Smooth muscle cell (in vitro differentiated cells): ENCODE measurements around the gene SUPT20HL2. TPM values are rescaled to one million over a fixed set of nuclear protein-coding genes. Genes with fewer than 3 reads are reported as not detected.
"Not testable (repeated sequence)": the region's sequence is repeated elsewhere in the genome, so short reads cannot be mapped to it uniquely, and the experiment has no call there.

Experiments
- DNase-seq: peaks from one replicate; lab custom pipeline; 2025; ENCODE audit not compliant: unreplicated experiment; lab: John Stamatoyannopoulos, UW
- H2AFZ ChIP-seq: fragments of 200-600 bp; sonication (generic); 2 replicates; pipeline ENCODE4 v1.6.0; 2016; ENCODE audit warnings: antibody characterized with exemption, low read depth, mild to moderate bottlenecking
- H3F3A ChIP-seq: fragments of 200-600 bp; sonication (generic); 2 replicates; pipeline ENCODE4 v1.6.0; 2017; ENCODE audit warnings: antibody characterized with exemption, low read depth
- H3K27ac ChIP-seq: fragments of 200-600 bp; sonication (generic); 2 replicates; pipeline ENCODE4 v1.5.1; 2016; ENCODE audit warnings: low read depth, mild to moderate bottlenecking
- H3K27me3 ChIP-seq: fragments of 200-600 bp; sonication (generic); 2 replicates; pipeline ENCODE4 v1.6.1; 2016; ENCODE audit warnings: low read depth, mild to moderate bottlenecking
- H3K36me3 ChIP-seq: fragments of 200-600 bp; sonication (generic); 2 replicates; pipeline ENCODE4 v1.5.1; 2016; ENCODE audit warnings: low read depth
- H3K4me1 ChIP-seq: fragments of 200-600 bp; sonication (generic); 2 replicates; pipeline ENCODE4 v1.5.1; 2016; ENCODE audit warnings: low read depth
- H3K4me2 ChIP-seq: fragments of 200-600 bp; sonication (generic); 2 replicates; pipeline ENCODE4 v1.6.0; 2016; ENCODE audit warnings: mild to moderate bottlenecking
- H3K4me3 ChIP-seq: fragments of 200-600 bp; sonication (generic); 2 replicates; pipeline ENCODE4 v1.5.1; 2016; ENCODE audit warnings: mild to moderate bottlenecking
- H3K79me2 ChIP-seq: fragments of 200-600 bp; sonication (generic); 2 replicates; pipeline ENCODE4 v1.6.0; 2016; ENCODE audit warnings: low read depth, mild to moderate bottlenecking
- H3K9ac ChIP-seq: fragments of 200-600 bp; sonication (generic); 2 replicates; pipeline ENCODE4 v1.6.0; 2016; ENCODE audit warnings: low read depth
- H3K9me3 ChIP-seq: fragments of 200-600 bp; sonication (generic); replicated peaks from 2 replicates; pipeline ENCODE4 v1.5.1; 2016; ENCODE audit warnings: low read depth
- H4K20me1 ChIP-seq: fragments of 200-600 bp; sonication (generic); 2 replicates; pipeline ENCODE4 v1.6.0; 2016; ENCODE audit warnings: low read depth
- WGBS: methylation state at CpG from one replicate; pipeline ENCODE4 v1.1.7; 2016; ENCODE audit warnings: low lambda C conversion rate; 5-methylcytosine and 5-hydroxymethylcytosine counted together
- polyA plus RNA-seq: library from polyadenylated mRNA; unstranded; fragments of >200 nt; fragmentation: Nextera tagmentation; extraction: Ambion mirVana; gene quantifications from 2 replicates; pipeline ENCODE4 v1.2.1, GENCODE V29; 2016
- total RNA-seq: library from RNA; depleted of rRNA; stranded (reverse); fragments of >200 nt; gene quantifications from 2 replicates; pipeline ENCODE4 v1.2.3, GENCODE V29; 2014
- TF ChIP-seq, protein P1 (sequence below): fragments of 200-600 bp; sonication (generic); IDR thresholded peaks from 2 replicates; pipeline ENCODE4 v1.5.1; 2017; ENCODE audit warnings: borderline replicate concordance, mild to moderate bottlenecking, antibody characterized with exemption; ENCODE audit not compliant: insufficient read depth, poor library complexity, severe bottlenecking

Gene SUPT20HL2
- total and polyA plus RNA-seq, 2 experiments from 2014 or later = 0.45 TPM; not detected in 1

DNA sequence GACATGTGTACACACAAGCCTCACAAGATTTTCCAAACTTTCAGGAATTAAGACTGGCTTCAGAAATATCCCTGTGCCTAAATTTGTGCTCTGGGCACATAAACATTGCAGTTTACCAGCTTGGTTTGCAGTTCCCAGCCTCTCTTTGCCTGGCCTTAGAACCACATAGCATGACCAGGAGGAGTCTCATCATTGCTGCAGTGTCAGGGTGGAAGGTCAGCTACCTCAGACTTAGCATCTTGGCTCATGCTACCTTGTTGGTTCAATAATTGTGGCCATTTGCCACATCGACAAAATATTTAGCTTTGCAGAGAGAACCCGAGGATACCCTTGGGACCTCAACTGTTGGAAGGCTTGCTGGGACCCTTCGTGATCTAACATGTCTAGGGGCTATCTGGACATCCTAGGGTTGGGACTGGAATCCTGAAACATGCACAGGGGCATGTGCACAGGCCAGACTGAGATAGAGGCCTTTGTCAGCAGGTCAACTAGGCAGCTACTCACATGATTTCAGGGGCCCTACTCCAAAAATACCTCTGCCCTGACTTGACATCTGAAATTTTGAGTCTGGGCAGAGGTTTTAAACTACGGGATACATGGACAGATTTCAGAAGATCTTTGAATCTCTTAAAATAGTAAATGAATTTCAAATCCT is 8.0 kb upstream of the SUPT20HL2 start:
- WGBS = 88% methylated on average over 4 of the region's 4 CpGs
- Histone ChIP-seq H3K4me2 (no peak overlapping the region), H3K27ac (no peak overlapping the region), H3K9ac (no peak overlapping the region), H3F3A (no peaks in the 10 kb centered on the region), H3K4me1 (no peaks in the 10 kb centered on the region), H2AFZ (no peak overlapping the region), H3K9me3 (no peaks in the 10 kb centered on the region), H3K27me3 (no peaks in the 10 kb centered on the region), H3K4me3 (no peak overlapping the region), H4K20me1 (no peaks in the 10 kb centered on the region), H3K79me2 (no peaks in the 10 kb centered on the region), H3K36me3 (no peaks in the 10 kb centered on the region)
- DNase-seq = no peak
- TF ChIP-seq, protein P1, sequence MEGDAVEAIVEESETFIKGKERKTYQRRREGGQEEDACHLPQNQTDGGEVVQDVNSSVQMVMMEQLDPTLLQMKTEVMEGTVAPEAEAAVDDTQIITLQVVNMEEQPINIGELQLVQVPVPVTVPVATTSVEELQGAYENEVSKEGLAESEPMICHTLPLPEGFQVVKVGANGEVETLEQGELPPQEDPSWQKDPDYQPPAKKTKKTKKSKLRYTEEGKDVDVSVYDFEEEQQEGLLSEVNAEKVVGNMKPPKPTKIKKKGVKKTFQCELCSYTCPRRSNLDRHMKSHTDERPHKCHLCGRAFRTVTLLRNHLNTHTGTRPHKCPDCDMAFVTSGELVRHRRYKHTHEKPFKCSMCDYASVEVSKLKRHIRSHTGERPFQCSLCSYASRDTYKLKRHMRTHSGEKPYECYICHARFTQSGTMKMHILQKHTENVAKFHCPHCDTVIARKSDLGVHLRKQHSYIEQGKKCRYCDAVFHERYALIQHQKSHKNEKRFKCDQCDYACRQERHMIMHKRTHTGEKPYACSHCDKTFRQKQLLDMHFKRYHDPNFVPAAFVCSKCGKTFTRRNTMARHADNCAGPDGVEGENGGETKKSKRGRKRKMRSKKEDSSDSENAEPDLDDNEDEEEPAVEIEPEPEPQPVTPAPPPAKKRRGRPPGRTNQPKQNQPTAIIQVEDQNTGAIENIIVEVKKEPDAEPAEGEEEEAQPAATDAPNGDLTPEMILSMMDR = no peak

DNA sequence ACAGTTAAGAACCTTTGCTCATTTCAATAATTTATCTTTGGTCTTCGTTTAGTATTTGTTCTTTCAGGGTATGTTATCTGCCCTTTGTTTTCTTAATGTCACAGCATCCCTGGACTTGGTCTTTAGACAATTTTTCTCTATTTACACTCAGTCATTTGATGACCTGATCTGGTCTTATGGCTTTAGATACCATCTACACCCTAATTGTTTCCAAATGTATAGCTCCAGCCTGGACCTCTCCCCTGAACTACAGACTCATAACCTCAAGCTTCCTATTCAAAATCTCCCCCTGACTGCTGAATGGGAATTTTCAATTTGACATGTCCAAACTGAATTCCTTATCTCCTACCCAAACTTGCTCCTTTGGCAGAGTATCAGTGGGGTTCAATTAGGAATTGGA is 3.7 kb upstream of the SUPT20HL2 start:
- H3K36me3 ChIP-seq = no peaks in the 10 kb centered on the region
- TF ChIP-seq, protein P1 = no peak
- H3K4me2 ChIP-seq = no peak overlapping the region
- no peak overlapping the region for H3K4me3 ChIP-seq
- H3K27ac ChIP-seq = no peak overlapping the region
- 56% methylated on average over 1 of the region's 1 CpG for WGBS
- no peaks in the 10 kb centered on the region for H3K79me2 ChIP-seq
- no peaks in the 10 kb centered on the region for H3K27me3 ChIP-seq
- DNase-seq = no peak
- no peak overlapping the region for H3K9ac ChIP-seq
- H4K20me1 ChIP-seq = no peaks in the 10 kb centered on the region
- no peaks in the 10 kb centered on the region for H3K4me1 ChIP-seq
- H3K9me3 ChIP-seq = no peaks in the 10 kb centered on the region
- no peak overlapping the region for H2AFZ ChIP-seq
- no peaks in the 10 kb centered on the region for H3F3A ChIP-seq

DNA sequence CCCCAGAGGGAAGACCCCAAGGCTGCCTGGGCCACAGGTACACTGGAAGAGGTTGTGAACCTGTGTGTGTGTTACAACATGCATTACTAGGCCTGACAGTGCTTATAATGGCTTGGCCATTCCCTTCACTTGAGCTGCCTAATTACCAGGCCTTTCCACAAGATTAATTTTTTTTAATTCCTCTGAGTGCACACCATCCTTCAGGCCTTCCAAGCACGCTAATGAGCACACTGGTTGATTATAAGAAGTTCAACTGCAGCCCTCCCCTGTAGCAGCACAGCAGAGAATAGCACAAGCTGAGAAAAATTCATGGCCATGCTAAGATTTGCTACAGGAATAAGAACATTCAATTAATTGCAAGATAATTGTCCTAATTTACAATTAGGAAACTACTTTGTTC is 2.2 kb upstream of the SUPT20HL2 start:
- Histone ChIP-seq H3K79me2 (no peaks in the 10 kb centered on the region), H3K27ac (no peak overlapping the region), H3K4me2 (no peak overlapping the region), H3K4me3 (no peak overlapping the region), H3K27me3 (no peaks in the 10 kb centered on the region), H3F3A (no peaks in the 10 kb centered on the region), H3K9me3 (no peaks in the 10 kb centered on the region), H3K9ac (no peak overlapping the region), H2AFZ (no peak overlapping the region), H4K20me1 (no peaks in the 10 kb centered on the region), H3K4me1 (no peaks in the 10 kb centered on the region), H3K36me3 (no peaks in the 10 kb centered on the region)
- TF ChIP-seq, protein P1 = no peak
- DNase-seq = no peak
- WGBS = 92% methylated on average over 1 of the region's 1 CpG

DNA sequence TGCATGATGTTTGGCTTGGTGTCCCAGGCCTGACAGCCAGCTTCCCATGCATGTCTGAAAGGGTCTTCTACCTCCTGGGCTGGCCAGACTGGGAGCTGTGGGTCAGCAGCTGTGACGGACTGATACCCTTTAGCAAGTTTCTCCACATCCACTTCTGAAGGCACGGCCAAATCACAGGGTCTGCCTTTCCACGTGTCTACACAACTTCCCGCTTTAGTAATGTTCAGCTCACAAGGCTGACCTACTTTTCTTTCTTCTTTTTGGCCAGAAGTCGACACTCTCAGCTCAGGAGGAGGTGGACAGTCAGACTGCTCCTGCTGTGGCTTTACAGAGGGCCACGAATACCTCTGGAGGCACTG is 1.6 kb downstream of the SUPT20HL2 start:
- not testable (repeated sequence) for H3K4me2 ChIP-seq, H3K9ac ChIP-seq, H3K27me3 ChIP-seq, DNase-seq, H2AFZ ChIP-seq, H3K4me1 ChIP-seq, H3K79me2 ChIP-seq, H3K4me3 ChIP-seq, H4K20me1 ChIP-seq, H3K27ac ChIP-seq, H3K36me3 ChIP-seq, H3K9me3 ChIP-seq, H3F3A ChIP-seq
- WGBS = 91% methylated on average over 6 of the region's 6 CpGs

DNA sequence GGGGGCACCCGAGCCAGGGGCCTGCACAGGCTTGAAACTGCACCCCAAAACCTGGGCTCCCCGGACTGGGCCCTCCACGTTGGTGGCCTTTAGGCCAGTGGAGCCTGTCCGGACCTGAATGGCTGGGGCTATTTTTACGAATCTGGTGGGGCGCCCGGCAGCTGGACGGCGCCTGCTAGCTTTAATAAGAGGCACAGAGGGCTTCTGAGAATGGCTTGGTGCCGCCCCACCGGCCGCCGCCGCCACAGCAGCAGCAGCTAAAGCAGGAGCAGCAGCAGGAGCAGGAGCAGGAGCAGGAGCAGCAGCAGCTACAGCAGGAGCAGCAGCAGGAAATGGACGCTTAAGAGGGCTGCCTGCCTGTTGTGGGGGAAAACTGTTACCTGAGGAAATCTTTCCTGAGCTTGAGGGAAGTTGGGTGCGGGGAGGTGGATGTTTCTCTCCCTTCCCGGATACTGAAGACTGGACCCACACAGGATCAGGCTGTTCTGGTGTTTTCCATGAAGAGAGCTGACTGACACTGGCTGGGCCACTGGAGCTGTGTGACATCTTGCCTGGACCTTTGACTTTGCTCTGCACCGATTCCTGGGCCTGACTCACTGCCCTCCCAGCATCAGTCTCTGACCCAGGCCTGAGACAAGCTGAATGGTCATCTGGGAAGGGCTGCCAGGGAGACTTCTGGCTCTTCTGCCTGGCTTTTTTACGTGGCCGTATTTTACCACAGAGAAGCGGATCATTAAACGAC is 2.2 kb downstream of the SUPT20HL2 start:
- H3K9me3 ChIP-seq, H3K4me2 ChIP-seq, H3K4me1 ChIP-seq, H3F3A ChIP-seq, H3K79me2 ChIP-seq, H3K27me3 ChIP-seq, H2AFZ ChIP-seq, H3K36me3 ChIP-seq, DNase-seq, H3K27ac ChIP-seq, H3K4me3 ChIP-seq, H4K20me1 ChIP-seq, H3K9ac ChIP-seq: not testable (repeated sequence)
- WGBS = 53% methylated on average over 21 of the region's 22 CpGs

DNA sequence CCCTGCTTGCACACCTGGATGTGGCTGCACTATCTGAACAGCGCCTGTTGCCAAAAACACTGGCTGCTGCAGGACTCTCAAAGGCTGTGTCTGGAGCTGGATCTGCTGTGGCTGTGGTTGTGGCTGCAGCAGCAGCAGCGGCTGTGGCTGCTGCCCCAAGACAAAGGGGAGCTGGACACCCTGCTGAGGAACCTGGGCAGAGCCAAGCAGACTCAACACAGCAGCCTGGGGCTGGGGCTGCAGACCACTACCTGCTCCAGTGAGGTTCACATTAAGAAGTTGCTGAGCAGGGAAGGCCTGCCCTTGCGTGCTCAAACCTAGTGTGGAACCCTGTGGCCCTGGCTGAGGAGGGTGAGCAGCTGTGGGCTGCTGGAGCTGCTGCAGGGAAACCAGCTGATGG is 3.0 kb downstream of the SUPT20HL2 start:
- H3K9me3 ChIP-seq, H3K4me2 ChIP-seq, H3K79me2 ChIP-seq, H3K27me3 ChIP-seq, DNase-seq, H3K4me3 ChIP-seq, H3K27ac ChIP-seq, H3K9ac ChIP-seq, H3K4me1 ChIP-seq, H3F3A ChIP-seq, H3K36me3 ChIP-seq, H4K20me1 ChIP-seq: not testable (repeated sequence)
- WGBS = 85% methylated on average over 3 of the region's 3 CpGs
- peak overlapping the region; percentile 30 for H2AFZ ChIP-seq
